H1 (cell line): ENCODE measurements around the gene CTH. TPM values are rescaled to one million over a fixed set of nuclear protein-coding genes. Genes with fewer than 3 reads are reported as not detected.

ENCODE experiments used
- CBX5 ChIP-seq: fragments of 300-800, 300-1000 bp; sonication (generic); IDR thresholded peaks from 2 replicates; pipeline ENCODE4 v1.7.1; 2016; ENCODE audit warnings: antibody characterized with exemption, low read length, low read depth
- CBX8 ChIP-seq: fragments of 300-800, 300-1000 bp; sonication (generic); IDR thresholded peaks from 2 replicates; pipeline ENCODE4 v1.7.1; 2016; ENCODE audit warnings: low read depth, low read length, borderline replicate concordance
- SP1 ChIP-seq: IDR thresholded peaks from 2 replicates; pipeline ENCODE4 v1.6.1; 2011; ENCODE audit warnings: low read depth, low read length
- TAF1 ChIP-seq: IDR thresholded peaks from 2 replicates; pipeline ENCODE4 v1.6.1; 2011; ENCODE audit warnings: mild to moderate bottlenecking, low read depth, low read length
- YY1 ChIP-seq: IDR thresholded peaks from 2 replicates; pipeline ENCODE4 v1.6.1; 2011; ENCODE audit warnings: low read depth, mild to moderate bottlenecking, low read length
- polyA plus RNA-seq, 7 experiments: library from polyadenylated mRNA; depleted of rRNA in 3 of 7; stranded (reverse) in 5 of 7; unstranded in 2 of 7; fragments of >200 nt in 5 of 7; fragments of 200-250 nt in 2 of 7; gene quantifications; 1 replicate in 5 of 7; 2 replicates in 1 of 7; 4 replicates in 1 of 7; pipeline versions ENCODE4 v1.2.1 to v1.2.3, GENCODE V29; 2011 to 2013; ENCODE audit warnings: missing spikeins in 2 of 7, mixed read lengths in 2 of 7
- total RNA-seq: library from RNA; stranded (reverse); fragmentation: NEBNext Ultra II Directional; extraction: Animal tissue kit (Norgen Biotek cat#: 25700); gene quantifications from 2 replicates; pipeline ENCODE4 v1.2.1, GENCODE V29; 2021

The CTH gene
- total and polyA plus RNA-seq, 2 of the 8 experiments (the other 6 are each of a cell fraction or from before 2014, with no cell fraction given): 31.7 to 33.2 TPM

GRCh38 chr1:70382682-70383081, 28.4 kb upstream of the CTH start (continued):
- no peak for TF ChIP-seq YY1
- no peak for TF ChIP-seq SP1
- TF ChIP-seq CBX8: no peak
- no peak for TF ChIP-seq TAF1
- no peak for TF ChIP-seq CBX5
